GM06990 (cell line): Measurements from ENCODE around the gene ANKRD33B.
"Not testable (repeated sequence)": the region's sequence is repeated elsewhere in the genome, so short reads cannot be mapped to it uniquely, and the experiment has no call there.

Experiments used
- DNase-seq: peaks from one replicate; pipeline ENCODE4 v3.0.0-alpha.2; 2011; ENCODE audit not compliant: insufficient read length; ENCODE audit errors: extremely low read depth
- H3K27me3 ChIP-seq: replicated peaks from 2 replicates; pipeline ENCODE4 v1.6.0; 2011; ENCODE audit warnings: low read length; ENCODE audit not compliant: control insufficient read depth, insufficient read depth
- H3K36me3 ChIP-seq: 2 replicates; pipeline ENCODE4 v1.5.1; 2011; ENCODE audit warnings: low read length; ENCODE audit not compliant: control insufficient read depth, insufficient read depth
- H3K4me3 ChIP-seq: replicated peaks from 2 replicates; pipeline ENCODE4 v1.5.1; 2011; ENCODE audit warnings: low read depth, mild to moderate bottlenecking, control low read depth, low read length
- TF ChIP-seq, protein P1 (sequence below): IDR thresholded peaks from 2 replicates; pipeline ENCODE4 v1.5.1; 2011; ENCODE audit warnings: low read length, control low read depth, mild to moderate bottlenecking, inconsistent platforms; ENCODE audit not compliant: insufficient read depth, poor library complexity, severe bottlenecking

ANKRD33B gene

GRCh38 chr5:10634562-10634961 lies 70.7 kb downstream of the ANKRD33B start:
- Histone ChIP-seq H3K27me3 (no peaks in the 10 kb centered on the region), H3K36me3 (peaks cover 9% of the 10 kb centered on the region), H3K4me3 (peak overlapping the region; percentile 32; the same call in 1 of the 2 replicates)
- TF ChIP-seq, protein P1, sequence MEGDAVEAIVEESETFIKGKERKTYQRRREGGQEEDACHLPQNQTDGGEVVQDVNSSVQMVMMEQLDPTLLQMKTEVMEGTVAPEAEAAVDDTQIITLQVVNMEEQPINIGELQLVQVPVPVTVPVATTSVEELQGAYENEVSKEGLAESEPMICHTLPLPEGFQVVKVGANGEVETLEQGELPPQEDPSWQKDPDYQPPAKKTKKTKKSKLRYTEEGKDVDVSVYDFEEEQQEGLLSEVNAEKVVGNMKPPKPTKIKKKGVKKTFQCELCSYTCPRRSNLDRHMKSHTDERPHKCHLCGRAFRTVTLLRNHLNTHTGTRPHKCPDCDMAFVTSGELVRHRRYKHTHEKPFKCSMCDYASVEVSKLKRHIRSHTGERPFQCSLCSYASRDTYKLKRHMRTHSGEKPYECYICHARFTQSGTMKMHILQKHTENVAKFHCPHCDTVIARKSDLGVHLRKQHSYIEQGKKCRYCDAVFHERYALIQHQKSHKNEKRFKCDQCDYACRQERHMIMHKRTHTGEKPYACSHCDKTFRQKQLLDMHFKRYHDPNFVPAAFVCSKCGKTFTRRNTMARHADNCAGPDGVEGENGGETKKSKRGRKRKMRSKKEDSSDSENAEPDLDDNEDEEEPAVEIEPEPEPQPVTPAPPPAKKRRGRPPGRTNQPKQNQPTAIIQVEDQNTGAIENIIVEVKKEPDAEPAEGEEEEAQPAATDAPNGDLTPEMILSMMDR: no peak
- no peak for DNase-seq

DNA sequence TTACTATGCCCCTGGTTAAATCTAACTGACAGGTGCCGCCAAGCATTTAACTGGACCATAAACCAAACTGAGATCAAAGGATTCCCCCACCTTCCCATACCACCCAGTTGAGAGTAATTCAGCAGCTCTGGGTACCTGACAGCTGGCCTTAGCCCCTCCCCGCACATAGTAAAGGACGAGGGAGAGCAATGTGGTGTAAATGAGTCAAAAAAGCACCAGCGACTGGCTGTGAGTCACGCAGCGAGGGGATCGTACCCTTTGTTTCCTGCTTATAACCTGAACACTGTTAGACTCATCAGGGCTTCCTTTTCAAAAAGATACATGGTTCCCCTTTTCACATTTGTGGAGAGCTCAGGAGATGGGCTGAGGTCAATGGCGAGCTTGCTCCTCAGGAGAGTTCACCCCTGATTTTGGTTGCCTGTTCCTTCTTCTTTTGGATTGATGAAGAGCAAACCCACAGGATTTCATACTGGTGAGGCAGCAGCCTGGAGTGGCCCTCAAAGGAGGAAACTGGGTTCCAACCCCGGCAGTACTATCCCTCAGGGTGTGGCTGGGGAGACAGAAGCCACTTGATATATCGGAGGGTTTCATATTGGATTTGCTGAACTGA lies 71.5 kb downstream of the ANKRD33B start:
- Histone ChIP-seq H3K4me3 (peak overlapping the region; percentile 32), H3K27me3 (no peaks in the 10 kb centered on the region), H3K36me3 (peaks cover 11% of the 10 kb centered on the region)
- DNase-seq: peak; percentile 79
- TF ChIP-seq, protein P1: no peak

DNA sequence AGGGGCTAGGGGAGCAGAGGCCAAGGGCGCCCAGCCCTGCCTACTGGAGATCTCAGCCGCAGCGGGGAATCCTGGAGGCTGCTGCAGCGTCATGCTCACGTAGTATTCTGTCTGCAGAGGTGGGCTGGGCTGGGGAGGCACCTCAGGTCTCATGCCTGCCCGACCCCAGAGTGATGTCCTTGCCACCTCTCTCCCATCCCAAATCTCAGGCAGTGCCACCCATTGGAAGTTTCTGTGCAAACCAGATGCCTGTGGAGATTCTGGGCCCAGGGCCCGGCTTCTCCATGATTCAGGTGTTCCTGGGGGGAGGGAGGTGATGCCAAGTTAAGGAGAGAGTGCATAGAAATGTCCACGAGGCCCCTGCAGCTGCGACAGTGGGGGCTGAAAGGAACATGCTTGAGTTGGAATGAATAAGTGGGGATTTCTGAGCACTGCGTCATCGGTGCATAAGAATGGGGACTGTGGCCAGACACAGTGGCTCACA lies 72.0 kb downstream of the ANKRD33B start:
- TF ChIP-seq, protein P1: no peak
- Histone ChIP-seq H3K4me3 (peak overlapping the region; percentile 32), H3K36me3 (peaks cover 11% of the 10 kb centered on the region), H3K27me3 (no peaks in the 10 kb centered on the region)
- DNase-seq: peak; percentile 64

DNA sequence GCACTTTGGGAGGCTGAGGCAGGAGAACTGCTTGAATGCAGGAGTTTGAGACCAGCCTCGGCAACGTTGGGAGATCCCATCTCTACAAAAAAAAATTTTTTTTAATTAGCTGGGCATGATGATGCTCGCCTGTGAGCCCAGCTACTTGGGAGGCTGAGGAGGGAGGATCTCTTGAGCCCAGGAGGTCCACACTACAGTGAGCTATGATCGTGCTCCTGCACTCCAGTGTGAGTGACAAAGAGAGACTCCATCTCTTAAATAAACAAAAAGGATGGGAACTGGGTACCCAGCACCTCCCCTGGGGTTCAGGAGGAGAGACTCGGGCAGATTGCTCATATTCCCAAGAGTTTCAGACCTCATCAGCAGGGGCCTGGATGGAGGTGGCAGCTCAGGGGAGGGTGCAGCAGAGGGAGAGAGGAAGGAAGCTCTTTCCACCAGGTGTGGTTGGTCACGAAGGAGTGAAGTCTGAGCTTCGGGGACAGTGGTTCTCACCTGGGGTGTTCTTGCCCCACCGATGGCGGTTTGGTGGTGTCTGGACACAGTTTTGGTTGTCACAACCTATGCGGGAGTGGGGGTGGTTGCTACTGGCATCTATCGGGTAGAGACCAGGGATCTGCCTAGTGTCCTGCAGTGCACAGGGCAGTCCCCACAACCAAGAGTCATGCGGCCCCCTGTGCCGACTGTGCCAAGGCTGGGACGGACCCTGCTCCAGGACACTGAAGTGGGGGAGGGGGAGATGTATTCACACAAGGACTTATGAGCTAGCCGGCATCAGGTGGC lies 72.7 kb downstream of the ANKRD33B start:
- DNase-seq: no peak
- Histone ChIP-seq H3K27me3 (no peaks in the 10 kb centered on the region), H3K4me3 (no peak overlapping the region), H3K36me3 (peaks cover 11% of the 10 kb centered on the region)
- TF ChIP-seq, protein P1: no peak

DNA sequence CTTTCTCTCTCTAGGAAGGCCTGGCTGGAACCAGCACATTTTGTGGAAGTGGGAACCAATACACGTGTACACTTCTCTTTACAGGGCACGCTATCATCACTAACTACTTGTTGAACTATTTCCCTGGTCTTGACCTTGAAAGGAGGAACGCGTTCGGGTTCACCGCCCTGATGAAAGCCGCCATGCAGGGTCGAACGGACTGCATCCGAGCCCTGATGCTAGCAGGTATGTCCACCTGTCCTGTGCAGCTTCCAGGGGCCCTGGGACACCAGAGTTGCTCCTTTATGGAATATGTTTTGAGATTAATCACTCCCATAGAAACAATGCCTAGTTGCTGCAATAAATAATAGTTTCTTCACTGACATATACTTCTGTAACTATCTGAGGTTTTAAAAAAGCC lies 74.1 kb downstream of the ANKRD33B start:
- no peak overlapping the region for H3K4me3 ChIP-seq
- no peak for DNase-seq
- H3K36me3 ChIP-seq: peaks cover 12% of the 10 kb centered on the region
- H3K27me3 ChIP-seq: no peaks in the 10 kb centered on the region
- TF ChIP-seq, protein P1: no peak

- not testable (repeated sequence) for H3K27me3 ChIP-seq, DNase-seq, H3K4me3 ChIP-seq
- peaks cover 12% of the 10 kb centered on the region for H3K36me3 ChIP-seq
These were observed 74.9 kb downstream of the ANKRD33B start for GRCh38 chr5:10638723-10639122.
